Smooth muscle cell (in vitro differentiated cells): ENCODE results near the gene TBC1D14. TPM values are rescaled to one million over a fixed set of nuclear protein-coding genes. Genes with fewer than 3 reads are reported as not detected.

Experiments used
- DNase-seq: peaks from one replicate; lab custom pipeline; 2025; ENCODE audit not compliant: unreplicated experiment; lab: John Stamatoyannopoulos, UW
- H2AFZ ChIP-seq: fragments of 200-600 bp; sonication (generic); 2 replicates; pipeline ENCODE4 v1.6.0; 2016; ENCODE audit warnings: antibody characterized with exemption, low read depth, mild to moderate bottlenecking
- H3F3A ChIP-seq: fragments of 200-600 bp; sonication (generic); 2 replicates; pipeline ENCODE4 v1.6.0; 2017; ENCODE audit warnings: antibody characterized with exemption, low read depth
- H3K27ac ChIP-seq: fragments of 200-600 bp; sonication (generic); 2 replicates; pipeline ENCODE4 v1.5.1; 2016; ENCODE audit warnings: low read depth, mild to moderate bottlenecking
- H3K27me3 ChIP-seq: fragments of 200-600 bp; sonication (generic); 2 replicates; pipeline ENCODE4 v1.6.1; 2016; ENCODE audit warnings: low read depth, mild to moderate bottlenecking
- H3K36me3 ChIP-seq: fragments of 200-600 bp; sonication (generic); 2 replicates; pipeline ENCODE4 v1.5.1; 2016; ENCODE audit warnings: low read depth
- H3K4me1 ChIP-seq: fragments of 200-600 bp; sonication (generic); 2 replicates; pipeline ENCODE4 v1.5.1; 2016; ENCODE audit warnings: low read depth
- H3K4me2 ChIP-seq: fragments of 200-600 bp; sonication (generic); 2 replicates; pipeline ENCODE4 v1.6.0; 2016; ENCODE audit warnings: mild to moderate bottlenecking
- H3K4me3 ChIP-seq: fragments of 200-600 bp; sonication (generic); 2 replicates; pipeline ENCODE4 v1.5.1; 2016; ENCODE audit warnings: mild to moderate bottlenecking
- H3K79me2 ChIP-seq: fragments of 200-600 bp; sonication (generic); 2 replicates; pipeline ENCODE4 v1.6.0; 2016; ENCODE audit warnings: low read depth, mild to moderate bottlenecking
- H3K9ac ChIP-seq: fragments of 200-600 bp; sonication (generic); 2 replicates; pipeline ENCODE4 v1.6.0; 2016; ENCODE audit warnings: low read depth
- H3K9me3 ChIP-seq: fragments of 200-600 bp; sonication (generic); replicated peaks from 2 replicates; pipeline ENCODE4 v1.5.1; 2016; ENCODE audit warnings: low read depth
- H4K20me1 ChIP-seq: fragments of 200-600 bp; sonication (generic); 2 replicates; pipeline ENCODE4 v1.6.0; 2016; ENCODE audit warnings: low read depth
- CTCF ChIP-seq: fragments of 200-600 bp; sonication (generic); IDR thresholded peaks from 2 replicates; pipeline ENCODE4 v1.5.1; 2017; ENCODE audit warnings: borderline replicate concordance, mild to moderate bottlenecking, antibody characterized with exemption; ENCODE audit not compliant: insufficient read depth, poor library complexity, severe bottlenecking
- WGBS: methylation state at CpG from one replicate; pipeline ENCODE4 v1.1.7; 2016; ENCODE audit warnings: low lambda C conversion rate; 5-methylcytosine and 5-hydroxymethylcytosine counted together
- polyA plus RNA-seq: library from polyadenylated mRNA; unstranded; fragments of >200 nt; fragmentation: Nextera tagmentation; extraction: Ambion mirVana; gene quantifications from 2 replicates; pipeline ENCODE4 v1.2.1, GENCODE V29; 2016
- total RNA-seq: library from RNA; depleted of rRNA; stranded (reverse); fragments of >200 nt; gene quantifications from 2 replicates; pipeline ENCODE4 v1.2.3, GENCODE V29; 2014

TBC1D14 gene
- total and polyA plus RNA-seq, 2 experiments from 2014 or later, result 13.0 to 24.4 TPM

- Histone ChIP-seq H3F3A (peaks cover 3% of the 10 kb centered on the region), H3K9me3 (no peaks in the 10 kb centered on the region), H3K27ac (no peak overlapping the region), H3K79me2 (no peaks in the 10 kb centered on the region), H3K27me3 (no peaks in the 10 kb centered on the region), H3K4me3 (no peak overlapping the region), H3K36me3 (no peaks in the 10 kb centered on the region), H4K20me1 (no peaks in the 10 kb centered on the region), H3K9ac (no peak overlapping the region), H2AFZ (no peak overlapping the region), H3K4me2 (no peak overlapping the region), H3K4me1 (peaks cover 16% of the 10 kb centered on the region)
- DNase-seq, result no peak
- no peak for TF ChIP-seq CTCF
- WGBS, result 89% methylated on average over 2 of the region's 2 CpGs
These were observed 98.3 kb downstream of the TBC1D14 start for GRCh38 chr4:7007944-7008343.

GRCh38 chr4:7009564-7009963, 99.9 kb downstream of the TBC1D14 start:
- Histone ChIP-seq H3K36me3 (no peaks in the 10 kb centered on the region), H3K9ac (no peak overlapping the region), H3K4me2 (no peak overlapping the region), H3K4me1 (peaks cover 16% of the 10 kb centered on the region), H2AFZ (no peak overlapping the region), H3K9me3 (no peaks in the 10 kb centered on the region), H3K79me2 (no peaks in the 10 kb centered on the region), H3F3A (peaks cover 3% of the 10 kb centered on the region), H3K27me3 (no peaks in the 10 kb centered on the region), H3K27ac (no peak overlapping the region), H3K4me3 (no peak overlapping the region), H4K20me1 (no peaks in the 10 kb centered on the region)
- TF ChIP-seq CTCF, result no peak
- 96% methylated on average over 5 of the region's 5 CpGs for WGBS
- no peak for DNase-seq

- H3K4me2 ChIP-seq, result no peak overlapping the region
- 96% methylated on average over 11 of the region's 11 CpGs for WGBS
- H3F3A ChIP-seq, result no peaks in the 10 kb centered on the region
- no peaks in the 10 kb centered on the region for H4K20me1 ChIP-seq
- H3K79me2 ChIP-seq, result no peaks in the 10 kb centered on the region
- H3K9ac ChIP-seq, result no peak overlapping the region
- no peak overlapping the region for H3K4me3 ChIP-seq
- no peaks in the 10 kb centered on the region for H3K9me3 ChIP-seq
- no peaks in the 10 kb centered on the region for H3K4me1 ChIP-seq
- H3K36me3 ChIP-seq, result no peaks in the 10 kb centered on the region
- no peak for DNase-seq
- H2AFZ ChIP-seq, result no peak overlapping the region
- no peak for TF ChIP-seq CTCF
- H3K27me3 ChIP-seq, result no peaks in the 10 kb centered on the region
- H3K27ac ChIP-seq, result no peak overlapping the region
These were observed 103.5 kb downstream of the TBC1D14 start for GRCh38 chr4:7013175-7013574.

GRCh38 chr4:7014815-7015214, 105.2 kb downstream of the TBC1D14 start:
- no peak for DNase-seq
- H3K9me3 ChIP-seq, result no peaks in the 10 kb centered on the region
- H3K4me3 ChIP-seq, result no peak overlapping the region
- no peak overlapping the region for H2AFZ ChIP-seq
- H3K36me3 ChIP-seq, result no peaks in the 10 kb centered on the region
- no peak overlapping the region for H3K4me2 ChIP-seq
- H3F3A ChIP-seq, result no peaks in the 10 kb centered on the region
- H3K9ac ChIP-seq, result no peak overlapping the region
- no peaks in the 10 kb centered on the region for H3K4me1 ChIP-seq
- no peak for TF ChIP-seq CTCF
- no peak overlapping the region for H3K27ac ChIP-seq
- 95% methylated on average over 12 of the region's 12 CpGs for WGBS
- H3K27me3 ChIP-seq, result no peaks in the 10 kb centered on the region
- no peaks in the 10 kb centered on the region for H3K79me2 ChIP-seq
- H4K20me1 ChIP-seq, result no peaks in the 10 kb centered on the region
